Esophagus squamous epithelium (tissue), 4 donors: ENCODE measurements around the gene ATP11B.

Experiments used
- POLR2A ChIP-seq, 4 donors: fragments of 450-650 bp; IDR thresholded peaks; one replicate each; pipeline ENCODE4 v1.6.1; 2017; ENCODE audit warnings: antibody characterized with exemption in 4 of 4, mild to moderate bottlenecking in 4 of 4, moderate library complexity in 3 of 4
- TF ChIP-seq, protein P1 (sequence below), 6 experiments: fragments of 450-650 bp in 4 of 6; fragments of 200-600 bp in 2 of 6; sonication (generic) in 2 of 6; IDR thresholded peaks; one replicate each; pipeline ENCODE4 v1.5.1; 2016 to 2019; ENCODE audit warnings: antibody characterized with exemption in 6 of 6, mild to moderate bottlenecking in 4 of 6, moderate library complexity in 4 of 6

DNA sequence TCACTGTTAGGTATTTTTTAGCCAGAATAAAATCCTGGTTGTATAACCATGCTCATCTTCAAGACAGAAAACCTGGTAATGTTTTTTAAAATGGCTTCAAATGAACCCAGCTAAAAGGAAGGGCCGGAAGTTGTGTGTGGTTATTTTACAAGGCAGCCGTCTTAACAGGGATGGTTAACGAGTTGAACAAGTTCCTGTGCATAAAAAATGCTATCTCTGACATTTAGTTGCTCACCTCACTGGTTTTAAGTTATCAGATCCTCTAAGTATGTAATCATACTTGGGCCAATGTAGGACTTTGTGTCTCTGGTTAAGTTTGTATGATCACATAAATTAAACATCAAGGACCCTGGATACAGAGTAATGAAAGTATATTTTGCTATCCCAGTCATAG lies 2.1 kb downstream of the ATP11B start:
- TF ChIP-seq, protein P1, sequence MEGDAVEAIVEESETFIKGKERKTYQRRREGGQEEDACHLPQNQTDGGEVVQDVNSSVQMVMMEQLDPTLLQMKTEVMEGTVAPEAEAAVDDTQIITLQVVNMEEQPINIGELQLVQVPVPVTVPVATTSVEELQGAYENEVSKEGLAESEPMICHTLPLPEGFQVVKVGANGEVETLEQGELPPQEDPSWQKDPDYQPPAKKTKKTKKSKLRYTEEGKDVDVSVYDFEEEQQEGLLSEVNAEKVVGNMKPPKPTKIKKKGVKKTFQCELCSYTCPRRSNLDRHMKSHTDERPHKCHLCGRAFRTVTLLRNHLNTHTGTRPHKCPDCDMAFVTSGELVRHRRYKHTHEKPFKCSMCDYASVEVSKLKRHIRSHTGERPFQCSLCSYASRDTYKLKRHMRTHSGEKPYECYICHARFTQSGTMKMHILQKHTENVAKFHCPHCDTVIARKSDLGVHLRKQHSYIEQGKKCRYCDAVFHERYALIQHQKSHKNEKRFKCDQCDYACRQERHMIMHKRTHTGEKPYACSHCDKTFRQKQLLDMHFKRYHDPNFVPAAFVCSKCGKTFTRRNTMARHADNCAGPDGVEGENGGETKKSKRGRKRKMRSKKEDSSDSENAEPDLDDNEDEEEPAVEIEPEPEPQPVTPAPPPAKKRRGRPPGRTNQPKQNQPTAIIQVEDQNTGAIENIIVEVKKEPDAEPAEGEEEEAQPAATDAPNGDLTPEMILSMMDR (IDR thresholded peaks at IDR 0.05): no peak
- no peak for TF ChIP-seq POLR2A (IDR thresholded peaks at IDR 0.05)
